Nephron progenitor cell (in vitro differentiated cells): ENCODE results near the gene HAGHL.

Experiments used
- DNase-seq: peaks from one replicate; pipeline ENCODE4 v3.0.0; 2021
- H3K27ac Mint-ChIP-seq: 2 replicates; pipeline ENCODE4 v1.8.0; 2021; ENCODE audit warnings: mild to moderate bottlenecking, moderate library complexity, mixed read lengths
- H3K27me3 Mint-ChIP-seq: 2 replicates; pipeline ENCODE4 v1.8.0; 2021; ENCODE audit warnings: mild to moderate bottlenecking, low read depth, mixed read lengths; ENCODE audit not compliant: poor library complexity
- H3K36me3 Mint-ChIP-seq: 2 replicates; pipeline ENCODE4 v1.8.0; 2021; ENCODE audit warnings: low read depth, mixed read lengths
- H3K4me1 Mint-ChIP-seq: 2 replicates; pipeline ENCODE4 v1.8.0; 2021; ENCODE audit warnings: mixed read lengths
- H3K4me3 Mint-ChIP-seq: 2 replicates; pipeline ENCODE4 v1.8.0; 2021; ENCODE audit warnings: mild to moderate bottlenecking, moderate library complexity, mixed read lengths
- H3K9me3 Mint-ChIP-seq: 2 replicates; pipeline ENCODE4 v1.8.0; 2021; ENCODE audit warnings: mild to moderate bottlenecking, moderate library complexity, mixed read lengths
- CTCF ChIP-seq: fragments of 200-600 bp; sonication (generic); IDR thresholded peaks from 2 replicates; pipeline ENCODE4 v1.5.0; 2021; ENCODE audit warnings: antibody characterized with exemption

HAGHL gene

GRCh38 chr16:718389-718788 lies 8.5 kb upstream of the HAGHL start:
- H3K4me1 Mint-ChIP-seq, result peaks cover 27% of the 10 kb centered on the region
- H3K36me3 Mint-ChIP-seq, result no peaks in the 10 kb centered on the region
- DNase-seq, result no peak
- H3K9me3 Mint-ChIP-seq, result no peaks in the 10 kb centered on the region
- no peak overlapping the region for H3K4me3 Mint-ChIP-seq
- no peak overlapping the region for H3K27ac Mint-ChIP-seq
- H3K27me3 Mint-ChIP-seq, result peaks cover 11% of the 10 kb centered on the region
- no peak for TF ChIP-seq CTCF

GRCh38 chr16:718922-719321 lies 8.0 kb upstream of the HAGHL start:
- Mint-ChIP-seq H3K4me3 (peak overlapping the region; percentile 86), H3K27ac (peak overlapping the region; percentile 83)
- no peak for TF ChIP-seq CTCF

GRCh38 chr16:719815-720446 lies 7.0 kb upstream of the HAGHL start:
- DNase-seq, result no peak
- peak overlapping the region; percentile 96 for H3K27ac Mint-ChIP-seq
- peaks cover 3% of the 10 kb centered on the region for H3K27me3 Mint-ChIP-seq
- no peaks in the 10 kb centered on the region for H3K9me3 Mint-ChIP-seq
- peak overlapping the region; percentile 86 for H3K4me3 Mint-ChIP-seq
- H3K36me3 Mint-ChIP-seq, result no peaks in the 10 kb centered on the region
- peaks cover 27% of the 10 kb centered on the region for H3K4me1 Mint-ChIP-seq
- TF ChIP-seq CTCF, result no peak

More at GRCh38 chr16:718922-719321, 8.0 kb upstream of the HAGHL start:
- Mint-ChIP-seq H3K9me3 (no peaks in the 10 kb centered on the region), H3K36me3 (no peaks in the 10 kb centered on the region), H3K27me3 (peaks cover 6% of the 10 kb centered on the region), H3K4me1 (peaks cover 27% of the 10 kb centered on the region)
- no peak for DNase-seq

- peak overlapping the region; percentile 96 for H3K27ac Mint-ChIP-seq
- H3K4me1 Mint-ChIP-seq, result peaks cover 27% of the 10 kb centered on the region
- H3K9me3 Mint-ChIP-seq, result no peaks in the 10 kb centered on the region
- peaks cover 3% of the 10 kb centered on the region for H3K27me3 Mint-ChIP-seq
- DNase-seq, result peak; percentile 68
- H3K36me3 Mint-ChIP-seq, result no peaks in the 10 kb centered on the region
- H3K4me3 Mint-ChIP-seq, result peak overlapping the region; percentile 86
- TF ChIP-seq CTCF, result no peak
Observed at GRCh38 chr16:720447-720989, 6.4 kb upstream of the HAGHL start.

- H3K4me1 Mint-ChIP-seq, result peaks cover 24% of the 10 kb centered on the region
- no peaks in the 10 kb centered on the region for H3K36me3 Mint-ChIP-seq
- H3K27ac Mint-ChIP-seq, result peak within 1 kb of the TSS; percentile 96
- TF ChIP-seq CTCF, result no peak
- no peaks in the 10 kb centered on the region for H3K9me3 Mint-ChIP-seq
- H3K4me3 Mint-ChIP-seq, result peak within 1 kb of the TSS; percentile 86
- H3K27me3 Mint-ChIP-seq, result peaks cover 4% of the 10 kb centered on the region
- DNase-seq, result peak; percentile 93
Observed at GRCh38 chr16:720990-721764, 5.7 kb upstream of the HAGHL start, which contains the start of gene ANTKMT. TSS of gene ANTKMT (plus strand) at chr16:721146. CDS start at chr16:721275, 129 bp downstream.
